ENCODE results near the gene ARPC5.
"Not testable (repeated sequence)": the region's sequence is repeated elsewhere in the genome, so short reads cannot be mapped to it uniquely, and the experiment has no call there.

ARPC5 gene

GRCh38 chr1:183646776-183647175, 11.2 kb upstream of the ARPC5 start:
- DNase-seq (ENCODE audit: low read depth in 2 of 2), result no peak

- DNase-seq (ENCODE audit: low read depth in 2 of 2), result no peak
These were observed 9.9 kb upstream of the ARPC5 start for GRCh38 chr1:183645531-183645930.

GRCh38 chr1:183642166-183642565, 6.6 kb upstream of the ARPC5 start:
- DNase-seq (ENCODE audit: low read depth in 2 of 2), result no peak

GRCh38 chr1:183640193-183640592, 4.6 kb upstream of the ARPC5 start:
- DNase-seq (ENCODE audit: low read depth in 2 of 2), result no peak

GRCh38 chr1:183638649-183639387, 3.2 kb upstream of the ARPC5 start:
- no peak for DNase-seq (ENCODE audit: low read depth in 2 of 2)

- no peak for DNase-seq (ENCODE audit: low read depth in 2 of 2)
These were observed 1.2 kb upstream of the ARPC5 start for GRCh38 chr1:183636783-183637182.

GRCh38 chr1:183636334-183636682, 725 bp upstream of the ARPC5 start:
- DNase-seq (ENCODE audit: low read depth in 2 of 2), result no peak

GRCh38 chr1:183635099-183635605, 431 bp downstream of the ARPC5 start:
- no peak for DNase-seq (ENCODE audit: low read depth in 2 of 2)

- DNase-seq (ENCODE audit: low read depth in 2 of 2), result no peak
These were observed 1.0 kb downstream of the ARPC5 start for GRCh38 chr1:183634429-183635065.

- no peak for DNase-seq (ENCODE audit: low read depth in 2 of 2)
These were observed 1.8 kb downstream of the ARPC5 start for GRCh38 chr1:183633676-183634343.

GRCh38 chr1:183632964-183633363, 2.6 kb downstream of the ARPC5 start:
- no peak for DNase-seq (ENCODE audit: low read depth in 2 of 2)

- DNase-seq (ENCODE audit: low read depth in 2 of 2), result no peak
These were observed 3.5 kb downstream of the ARPC5 start for GRCh38 chr1:183632114-183632513.

GRCh38 chr1:183630748-183631147, 4.8 kb downstream of the ARPC5 start:
- DNase-seq (ENCODE audit: low read depth in 2 of 2), result no peak

- DNase-seq (ENCODE audit: low read depth in 2 of 2), result no peak
These were observed 7.0 kb downstream of the ARPC5 start for GRCh38 chr1:183628537-183628936.

- DNase-seq (ENCODE audit: low read depth in 2 of 2), result not testable (repeated sequence)
These were observed 9.3 kb downstream of the ARPC5 start for GRCh38 chr1:183626236-183626635.

GRCh38 chr1:183622884-183623785, 12.4 kb downstream of the ARPC5 start:
- DNase-seq (ENCODE audit: low read depth in 2 of 2), result peak in 1 of 2 experiments; percentile 15

- no peak for DNase-seq (ENCODE audit: low read depth in 2 of 2)
These were observed 13.6 kb downstream of the ARPC5 start for GRCh38 chr1:183622013-183622412.

GRCh38 chr1:183620311-183620710, 15.3 kb downstream of the ARPC5 start:
- no peak for DNase-seq (ENCODE audit: low read depth in 2 of 2)

GRCh38 chr1:183619781-183620180, 15.8 kb downstream of the ARPC5 start:
- no peak for DNase-seq (ENCODE audit: low read depth in 2 of 2)

- not testable (repeated sequence) for DNase-seq (ENCODE audit: low read depth in 2 of 2)
These were observed 17.4 kb downstream of the ARPC5 start for GRCh38 chr1:183618202-183618601.

GRCh38 chr1:183612975-183613374, 22.6 kb downstream of the ARPC5 start:
- not testable (repeated sequence) for DNase-seq (ENCODE audit: low read depth in 2 of 2)

- DNase-seq (ENCODE audit: low read depth in 2 of 2), result no peak
These were observed 23.2 kb downstream of the ARPC5 start for GRCh38 chr1:183612407-183612806.

Measured in stimulated activated CD4-positive, alpha-beta T cell treated with anti-CD3 and anti-CD28 coated beads, Interleukin-12 subunit alpha, Interleukin-12 subunit beta, amount 100 ng/mL, for 24 hours (primary cell).